NOMO-1 treated with DMSO at 0.1 percent for 48 hours (cell line): ENCODE data around the gene ST6GAL1.
A peak's percentile ranks its signal among the peaks of the same experiment; 100 is the strongest.
"Not testable (repeated sequence)": the region's sequence is repeated elsewhere in the genome, so short reads cannot be mapped to it uniquely, and the experiment has no call there.

ENCODE experiments used
- DNase-seq: peaks from one replicate; lab custom pipeline; 2025; ENCODE audit not compliant: unreplicated experiment; lab: John Stamatoyannopoulos, UW

Gene ST6GAL1

DNA sequence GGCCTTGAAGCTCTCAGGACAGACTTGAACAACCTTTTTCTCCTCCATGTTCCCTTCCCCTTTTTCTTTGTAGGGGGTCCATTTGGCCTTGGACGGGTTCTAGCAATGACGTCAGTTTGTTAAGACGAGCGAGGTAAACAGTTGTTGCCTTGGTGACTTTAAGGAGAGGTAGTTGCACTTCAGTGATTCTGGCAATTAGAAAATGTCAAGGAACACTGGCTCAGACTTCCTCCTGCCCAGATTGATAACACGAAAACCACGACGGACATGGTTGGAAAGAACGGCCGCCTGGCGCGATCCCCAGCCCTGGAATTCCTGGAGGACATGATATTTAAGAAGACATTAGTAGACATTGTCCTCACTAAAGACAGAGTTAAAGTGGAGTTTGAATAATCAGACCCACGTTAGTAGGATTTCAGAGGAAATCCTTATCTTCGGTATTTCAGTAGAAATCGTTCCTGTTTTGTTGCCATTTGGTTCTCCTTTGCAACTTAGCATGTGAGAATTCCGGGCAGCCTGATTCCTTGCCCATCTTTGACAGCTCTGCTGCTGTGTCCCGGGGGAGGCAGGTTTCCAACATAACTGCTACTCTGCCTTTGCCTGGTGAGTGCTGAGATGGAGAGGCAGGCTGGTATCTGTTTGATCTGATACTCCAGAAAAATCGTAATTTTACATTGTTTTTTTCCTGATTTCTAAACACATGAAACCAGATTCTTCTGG, 87.3 kb downstream of the ST6GAL1 start:
- DNase-seq, result no peak

GRCh38 chr3:187019542-187020072, 89.3 kb downstream of the ST6GAL1 start:
- no peak for DNase-seq

- DNase-seq, result no peak
Measured at GRCh38 chr3:187020376-187020775, 90.0 kb downstream of the ST6GAL1 start.

DNA sequence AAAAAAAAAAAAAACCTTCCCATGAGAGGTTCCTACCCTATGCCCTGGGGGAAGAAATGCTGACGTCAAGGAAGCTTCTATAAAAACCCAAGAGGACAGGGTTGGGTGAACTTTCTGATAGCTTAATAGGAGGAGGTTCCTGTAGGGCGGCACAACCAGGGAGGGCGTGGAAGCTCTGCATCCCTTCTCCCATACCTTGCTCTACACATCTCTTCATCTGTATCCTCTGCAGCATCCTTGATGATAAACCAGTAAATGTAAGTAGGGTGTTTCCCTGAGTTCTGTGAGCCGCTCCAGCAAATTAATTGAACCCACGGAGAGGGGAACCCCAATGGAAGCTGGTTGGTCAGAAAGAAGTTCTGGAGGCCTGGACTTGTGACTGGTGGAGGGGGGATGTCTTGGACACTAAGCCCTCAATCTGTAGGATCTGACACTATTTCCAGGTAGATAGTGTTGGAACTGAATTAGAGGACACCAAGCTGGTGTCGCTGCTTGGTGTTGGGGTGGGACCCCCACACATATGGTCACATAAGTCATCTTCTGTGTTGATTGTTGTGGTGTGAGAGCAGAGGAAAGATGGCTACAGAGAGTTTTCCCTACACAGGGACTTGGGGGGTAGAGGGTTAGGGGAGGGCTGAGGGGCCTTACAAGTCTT, 91.5 kb downstream of the ST6GAL1 start:
- no peak for DNase-seq

DNA sequence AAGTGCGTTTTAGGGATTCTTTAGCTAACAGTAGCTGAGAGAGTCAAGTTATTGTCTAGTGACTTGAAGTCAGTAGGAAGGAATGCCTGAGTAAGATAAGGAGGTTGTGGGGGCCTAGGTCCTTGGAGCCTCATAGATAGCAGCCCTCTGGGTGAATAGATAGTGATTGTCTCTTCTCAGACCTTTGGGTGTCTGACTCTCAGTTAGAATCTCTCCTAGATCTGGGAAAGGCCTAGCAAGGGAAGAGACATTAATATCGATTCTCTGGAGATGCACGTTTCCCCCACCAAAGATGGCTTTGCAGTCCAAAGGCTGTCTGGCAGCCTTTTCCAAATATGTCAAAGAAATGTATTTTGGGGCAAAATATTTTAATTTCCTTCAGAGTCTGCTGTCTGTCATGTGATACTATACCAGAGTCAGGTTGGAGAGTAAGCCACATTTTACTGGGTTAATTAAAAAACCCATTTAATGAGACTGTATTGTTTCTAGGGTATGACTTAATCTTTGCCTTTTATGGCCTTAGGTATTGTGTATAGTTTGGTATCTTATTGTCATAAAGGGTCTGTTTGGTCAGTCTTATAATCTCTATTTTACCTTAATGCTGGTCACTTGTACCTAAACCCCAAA, 92.2 kb downstream of the ST6GAL1 start:
- no peak for DNase-seq

- not testable (repeated sequence) for DNase-seq
Measured at GRCh38 chr3:187023340-187023739, 93.0 kb downstream of the ST6GAL1 start.

DNA sequence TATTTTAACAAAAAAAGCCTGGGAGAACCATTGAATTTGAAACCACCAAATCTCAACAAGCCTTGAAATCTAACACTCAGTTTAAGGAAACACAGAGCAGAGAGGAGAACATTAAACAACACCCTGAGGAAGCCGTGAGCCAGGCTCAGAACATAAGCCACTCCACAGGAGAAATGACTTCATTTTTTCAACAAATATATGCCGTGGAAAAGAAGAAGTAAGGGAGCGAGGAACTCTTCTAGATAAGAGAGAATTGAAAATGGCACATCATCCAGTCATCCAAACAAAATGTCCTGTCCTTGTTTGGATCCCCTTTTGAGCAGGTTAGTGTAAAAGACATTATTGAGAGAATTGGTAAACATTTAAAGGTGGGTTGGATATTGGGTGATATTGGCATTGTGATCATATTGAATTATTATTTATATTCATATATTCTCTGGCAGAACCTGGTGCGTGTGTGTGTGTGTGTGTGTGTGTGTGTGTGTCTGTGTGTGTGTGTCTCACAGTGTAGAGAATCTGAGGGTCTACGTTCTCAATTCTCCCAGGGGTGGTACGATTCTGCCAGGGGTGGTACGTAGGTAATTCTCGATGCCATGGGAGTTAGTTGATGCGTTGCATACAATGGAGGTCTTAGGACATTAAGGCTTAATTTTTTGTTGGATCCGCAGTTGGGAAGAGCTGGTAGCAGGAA, 94.4 kb downstream of the ST6GAL1 start:
- no peak for DNase-seq

GRCh38 chr3:187025254-187025655, 94.9 kb downstream of the ST6GAL1 start:
- no peak for DNase-seq

- DNase-seq, result no peak
Measured at GRCh38 chr3:187025656-187026316, 95.5 kb downstream of the ST6GAL1 start.

GRCh38 chr3:187026317-187026670, 96.0 kb downstream of the ST6GAL1 start:
- DNase-seq, result no peak

- DNase-seq, result peak; percentile 30
Measured at GRCh38 chr3:187027531-187028278, 97.4 kb downstream of the ST6GAL1 start.

- DNase-seq, result no peak
Measured at GRCh38 chr3:187031934-187032333, 101.6 kb downstream of the ST6GAL1 start.

GRCh38 chr3:187036394-187036793, 106.1 kb downstream of the ST6GAL1 start:
- DNase-seq, result no peak

DNA sequence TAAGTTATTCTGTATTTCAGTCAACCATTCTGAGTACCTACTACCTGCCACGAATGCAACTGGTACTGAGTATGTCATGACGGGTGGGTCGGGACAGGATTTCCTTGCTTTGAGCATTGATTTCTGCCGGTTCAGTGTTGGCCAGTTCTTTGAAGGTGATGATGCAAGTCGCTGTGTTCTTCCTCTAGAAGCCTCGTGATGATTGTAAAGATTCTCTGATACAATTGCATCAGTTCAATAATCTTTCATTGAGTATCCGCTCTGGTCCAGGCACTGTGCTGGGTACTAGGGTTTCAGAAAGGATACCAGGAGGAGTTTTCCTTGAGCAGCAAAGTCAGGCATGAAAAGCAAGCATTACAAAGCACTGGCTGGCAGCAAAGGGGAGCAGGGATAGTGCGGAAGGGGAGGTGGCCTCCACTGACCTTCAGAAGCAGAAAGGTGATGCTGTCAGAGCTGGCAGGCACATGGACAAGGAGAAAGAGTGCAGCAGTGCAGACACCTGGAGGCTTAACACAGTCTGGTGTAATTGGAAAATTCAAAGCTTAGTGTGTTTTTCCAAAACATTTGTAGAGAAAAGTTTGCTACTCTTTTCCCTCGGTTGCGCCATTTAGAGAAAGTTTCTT, 108.9 kb downstream of the ST6GAL1 start:
- DNase-seq, result no peak

- DNase-seq, result no peak
Measured at GRCh38 chr3:187039723-187040414, 109.5 kb downstream of the ST6GAL1 start.

DNA sequence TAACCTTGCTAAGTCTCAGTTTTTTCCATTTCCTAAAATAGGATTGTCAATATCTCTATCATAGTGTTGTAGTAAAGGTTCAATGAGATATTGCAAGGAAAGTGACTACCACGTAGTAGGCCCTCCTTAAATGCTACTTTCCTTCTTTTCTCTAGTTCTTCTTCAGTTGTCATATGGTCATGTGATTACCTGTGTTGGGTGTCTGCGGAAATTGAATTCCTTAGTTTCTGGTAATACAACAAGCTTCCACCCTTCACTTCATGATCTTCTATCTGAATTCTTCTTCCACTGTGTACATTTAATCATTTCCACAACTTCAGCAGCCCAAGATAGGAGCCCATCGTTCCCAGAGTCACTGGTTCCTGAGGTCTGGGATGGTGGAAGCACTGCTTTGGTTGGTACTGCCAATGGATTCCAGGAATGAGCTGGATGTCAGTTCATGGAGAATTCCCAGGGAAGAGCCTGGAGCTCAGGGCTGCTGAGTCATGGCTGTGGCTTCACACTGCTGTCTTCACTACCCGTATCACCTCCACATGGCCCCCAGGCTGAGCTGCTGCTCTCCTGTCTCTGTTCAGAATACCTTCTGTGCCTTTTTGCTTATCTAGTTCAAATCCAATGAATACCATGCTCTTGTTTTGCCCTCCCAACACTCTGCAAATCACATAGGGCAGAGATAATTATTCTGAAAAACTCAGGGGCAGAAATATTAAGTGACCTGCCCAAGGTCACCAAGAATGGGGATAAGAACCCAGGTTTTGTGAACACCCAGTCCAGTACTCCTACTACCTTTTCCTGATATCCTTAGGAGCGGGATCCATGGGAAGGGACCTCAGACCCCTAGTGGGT, 110.4 kb downstream of the ST6GAL1 start:
- DNase-seq, result no peak

GRCh38 chr3:187041362-187042307, 111.3 kb downstream of the ST6GAL1 start:
- DNase-seq, result peak; percentile 86
